D721Med (cell line): ENCODE data around the gene NPAS3.

Source experiments
- DNase-seq: peaks from one replicate; pipeline ENCODE4 v3.0.0; 2011; ENCODE audit warnings: low spot score; ENCODE audit not compliant: insufficient read length
- FAIRE-seq: peaks from 2 replicates; lab custom pipeline; 2011; peaks lifted over from hg19 to GRCh38; lab: Jason Lieb, UNC
- TF ChIP-seq, protein P1 (sequence below): IDR thresholded peaks from 2 replicates; pipeline ENCODE4 v1.5.1; 2012; ENCODE audit warnings: mild to moderate bottlenecking, control low read depth; ENCODE audit not compliant: insufficient read depth; ENCODE audit errors: missing control alignments

Gene NPAS3

DNA sequence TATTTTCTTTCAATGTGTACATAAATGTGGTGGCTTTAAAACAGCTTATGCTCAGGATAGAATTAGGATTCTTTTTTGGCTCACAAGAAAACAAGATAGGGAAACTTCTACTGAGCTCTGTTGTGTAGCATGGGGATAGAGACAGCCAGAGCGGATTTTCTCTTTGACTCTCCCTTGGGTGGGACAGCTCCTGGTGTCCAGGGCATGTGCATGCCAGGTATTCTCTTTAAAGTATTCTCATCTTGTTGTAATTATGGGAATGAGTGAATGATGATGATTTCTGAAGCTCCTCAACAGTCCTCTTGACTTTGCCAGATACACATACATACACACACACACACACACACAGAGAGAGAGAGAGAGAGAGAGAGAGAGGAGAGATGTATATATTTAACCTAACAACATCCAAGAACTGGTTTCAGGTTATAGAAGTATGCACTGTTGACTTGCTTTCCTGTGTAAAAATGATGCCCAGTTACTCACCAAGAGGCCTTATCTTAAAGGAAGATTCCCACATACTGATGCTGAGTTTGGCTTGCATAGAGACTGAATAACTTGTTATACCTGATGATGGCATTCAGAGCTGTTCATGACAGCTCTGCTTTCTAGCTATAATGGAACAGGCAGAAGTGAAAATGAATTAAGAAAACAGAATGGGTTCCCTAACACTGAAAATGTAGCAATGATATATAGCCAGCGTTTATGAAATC is 624.7 kb downstream of the NPAS3 start:
- FAIRE-seq (no peak), DNase-seq (no peak)
- TF ChIP-seq, protein P1, sequence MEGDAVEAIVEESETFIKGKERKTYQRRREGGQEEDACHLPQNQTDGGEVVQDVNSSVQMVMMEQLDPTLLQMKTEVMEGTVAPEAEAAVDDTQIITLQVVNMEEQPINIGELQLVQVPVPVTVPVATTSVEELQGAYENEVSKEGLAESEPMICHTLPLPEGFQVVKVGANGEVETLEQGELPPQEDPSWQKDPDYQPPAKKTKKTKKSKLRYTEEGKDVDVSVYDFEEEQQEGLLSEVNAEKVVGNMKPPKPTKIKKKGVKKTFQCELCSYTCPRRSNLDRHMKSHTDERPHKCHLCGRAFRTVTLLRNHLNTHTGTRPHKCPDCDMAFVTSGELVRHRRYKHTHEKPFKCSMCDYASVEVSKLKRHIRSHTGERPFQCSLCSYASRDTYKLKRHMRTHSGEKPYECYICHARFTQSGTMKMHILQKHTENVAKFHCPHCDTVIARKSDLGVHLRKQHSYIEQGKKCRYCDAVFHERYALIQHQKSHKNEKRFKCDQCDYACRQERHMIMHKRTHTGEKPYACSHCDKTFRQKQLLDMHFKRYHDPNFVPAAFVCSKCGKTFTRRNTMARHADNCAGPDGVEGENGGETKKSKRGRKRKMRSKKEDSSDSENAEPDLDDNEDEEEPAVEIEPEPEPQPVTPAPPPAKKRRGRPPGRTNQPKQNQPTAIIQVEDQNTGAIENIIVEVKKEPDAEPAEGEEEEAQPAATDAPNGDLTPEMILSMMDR = no peak

DNA sequence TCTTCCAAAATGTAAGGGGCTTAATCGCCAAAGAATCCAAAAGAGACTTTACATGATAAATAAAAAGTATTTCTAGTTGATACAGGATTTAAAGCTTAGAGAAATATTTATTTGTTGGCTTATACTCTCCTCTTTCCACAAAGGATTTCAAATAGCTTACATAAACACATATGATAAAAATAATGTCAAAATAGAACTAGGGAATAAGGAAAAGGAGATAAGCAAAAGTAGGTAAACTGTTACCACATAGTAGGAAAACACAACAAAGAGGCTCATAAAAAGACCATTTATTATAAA is 625.2 kb downstream of the NPAS3 start:
- DNase-seq (no peak), FAIRE-seq (no peak)
- TF ChIP-seq, protein P1 = no peak

- FAIRE-seq (no peak), DNase-seq (no peak)
- TF ChIP-seq, protein P1 = no peak
These were observed 626.3 kb downstream of the NPAS3 start for GRCh38 chr14:33564774-33565630.

GRCh38 chr14:33566082-33566481 is 627.4 kb downstream of the NPAS3 start:
- TF ChIP-seq, protein P1 = no peak
- FAIRE-seq (no peak), DNase-seq (no peak)

DNA sequence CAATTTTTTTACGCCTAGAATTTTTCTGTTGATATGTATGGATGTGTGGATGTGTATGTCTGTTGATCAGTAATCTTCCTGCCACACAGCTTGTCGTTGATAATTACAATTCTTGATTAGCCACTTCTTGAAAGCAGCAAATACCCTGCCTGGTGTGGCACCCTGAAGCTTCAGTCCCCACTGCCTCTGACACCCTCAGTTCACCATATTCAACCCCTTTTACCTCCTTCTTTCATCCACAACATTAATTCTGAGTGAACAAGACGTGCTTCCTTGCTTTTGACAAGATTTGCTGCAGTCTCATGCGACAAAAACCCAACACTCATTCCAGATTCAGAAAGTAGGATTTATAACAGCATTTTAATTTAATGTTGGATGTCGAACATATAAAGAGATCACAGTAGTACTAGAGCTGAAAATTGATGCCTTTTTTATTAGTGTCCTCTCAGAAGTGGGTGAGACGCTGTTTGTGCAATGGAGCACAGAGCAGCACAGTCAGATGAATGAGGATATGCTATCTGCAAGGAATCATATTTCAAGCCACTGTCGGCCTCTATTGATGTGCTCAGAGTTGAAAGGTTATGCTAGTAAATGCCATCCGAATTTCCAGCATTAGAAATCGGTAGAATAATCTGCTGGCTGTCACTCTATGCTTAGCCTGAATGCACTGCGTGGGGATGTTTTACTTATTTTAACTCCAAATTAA is 628.5 kb downstream of the NPAS3 start:
- DNase-seq (no peak), FAIRE-seq (no peak)
- TF ChIP-seq, protein P1 = no peak

- FAIRE-seq = no peak
- DNase-seq = no peak
- TF ChIP-seq, protein P1 = no peak
These were observed 629.1 kb downstream of the NPAS3 start for GRCh38 chr14:33567731-33568130.
